Activated T-cell treated with anti-CD3 and anti-CD28 coated beads, Interleukin-2, amount 50 U/mL, for 72 hours (primary cell): Measurements from ENCODE around the gene PLD6. TPM values are rescaled to one million over a fixed set of nuclear protein-coding genes. Genes with fewer than 3 reads are reported as not detected.
A peak's percentile ranks its signal among the peaks of the same experiment; 100 is the strongest.

Experiments
- ATAC-seq, 2 donors: fragments of 150-1000 bp; cut with Tn5 transposase; replicated peaks in 1 of 2; 2 replicates each; pipeline ENCODE4 v1.10.0; 2021; ENCODE audit warnings: moderate library complexity in 2 of 2, mild to moderate bottlenecking in 1 of 2
- DNase-seq, 2 donors: peaks; one replicate each; pipeline ENCODE4 v3.0.0; 2021 to 2022; ENCODE audit warnings: mixed read lengths in 1 of 2
- H3K27ac Mint-ChIP-seq: one replicate; pipeline ENCODE4 v1.8.0; 2022; ENCODE audit warnings: mild to moderate bottlenecking, moderate library complexity, mixed read lengths
- H3K27me3 Mint-ChIP-seq: one replicate; pipeline ENCODE4 v1.8.0; 2022; ENCODE audit warnings: low read depth, mixed read lengths
- H3K36me3 Mint-ChIP-seq, 2 donors: one replicate each; pipeline ENCODE4 v1.8.0; 2022; ENCODE audit warnings: mixed read lengths in 2 of 2, mild to moderate bottlenecking in 1 of 2; ENCODE audit not compliant: insufficient read depth in 2 of 2
- H3K4me1 Mint-ChIP-seq: one replicate; pipeline ENCODE4 v1.8.0; 2022; ENCODE audit warnings: low read depth, mixed read lengths
- H3K4me3 Mint-ChIP-seq, 2 donors: one replicate each; pipeline ENCODE4 v1.8.0; 2022; ENCODE audit warnings: mild to moderate bottlenecking in 2 of 2, mixed read lengths in 2 of 2, moderate library complexity in 2 of 2
- H3K9me3 Mint-ChIP-seq, 2 donors: one replicate each; pipeline ENCODE4 v1.8.0; 2022; ENCODE audit warnings: mixed read lengths in 2 of 2
- total RNA-seq, 2 donors: library from RNA; stranded (reverse); gene quantifications; one replicate each; pipeline ENCODE4 v1.2.3, GENCODE V29; 2022

PLD6 gene
- total RNA-seq, 2 donors from 2014 or later = 6.8 to 8.0 TPM

GRCh38 chr17:17220529-17220928 is 14.4 kb upstream of the PLD6 start:
- H3K27me3 Mint-ChIP-seq = no peaks in the 10 kb centered on the region
- H3K4me3 Mint-ChIP-seq = no peak overlapping the region
- H3K27ac Mint-ChIP-seq = no peak overlapping the region
- H3K9me3 Mint-ChIP-seq = no peaks in the 10 kb centered on the region
- DNase-seq = no peak
- H3K36me3 Mint-ChIP-seq = peaks cover 9 to 23% of the 10 kb centered on the region in 2 donors
- ATAC-seq = no peak
- no peaks in the 10 kb centered on the region for H3K4me1 Mint-ChIP-seq

GRCh38 chr17:17217995-17218394 is 11.9 kb upstream of the PLD6 start:
- H3K9me3 Mint-ChIP-seq = no peaks in the 10 kb centered on the region
- DNase-seq (no peak), ATAC-seq (no peak)
- H3K27me3 Mint-ChIP-seq = no peaks in the 10 kb centered on the region
- H3K4me3 Mint-ChIP-seq = no peak overlapping the region
- H3K4me1 Mint-ChIP-seq = no peaks in the 10 kb centered on the region
- H3K36me3 Mint-ChIP-seq = peaks cover 2 to 14% of the 10 kb centered on the region in 2 donors
- no peak overlapping the region for H3K27ac Mint-ChIP-seq

- H3K36me3 Mint-ChIP-seq = peaks cover 0 to 14% of the 10 kb centered on the region in 2 donors
- H3K4me1 Mint-ChIP-seq = no peaks in the 10 kb centered on the region
- no peak for ATAC-seq
- peak overlapping the region; percentile 7 for H3K27ac Mint-ChIP-seq
- H3K27me3 Mint-ChIP-seq = no peaks in the 10 kb centered on the region
- H3K9me3 Mint-ChIP-seq = no peaks in the 10 kb centered on the region
- no peak overlapping the region for H3K4me3 Mint-ChIP-seq
- DNase-seq = no peak
These were observed 10.6 kb upstream of the PLD6 start for GRCh38 chr17:17216776-17217175.

GRCh38 chr17:17216236-17216635 is 10.1 kb upstream of the PLD6 start:
- ATAC-seq (no peak), DNase-seq (no peak)
- no peaks in the 10 kb centered on the region for H3K4me1 Mint-ChIP-seq
- no peaks in the 10 kb centered on the region for H3K27me3 Mint-ChIP-seq
- H3K27ac Mint-ChIP-seq = no peak overlapping the region
- no peak overlapping the region for H3K4me3 Mint-ChIP-seq
- H3K9me3 Mint-ChIP-seq = no peaks in the 10 kb centered on the region
- peaks cover 0 to 14% of the 10 kb centered on the region in 2 donors for H3K36me3 Mint-ChIP-seq

- H3K27me3 Mint-ChIP-seq = no peaks in the 10 kb centered on the region
- ATAC-seq = no peak
- no peak for DNase-seq
- peak overlapping the region; percentile 46 for H3K27ac Mint-ChIP-seq
- H3K4me1 Mint-ChIP-seq = no peaks in the 10 kb centered on the region
- H3K36me3 Mint-ChIP-seq = peaks cover 0 to 10% of the 10 kb centered on the region in 2 donors
- no peak overlapping the region for H3K4me3 Mint-ChIP-seq
- H3K9me3 Mint-ChIP-seq = no peaks in the 10 kb centered on the region
These were observed 9.4 kb upstream of the PLD6 start for GRCh38 chr17:17215575-17215974.

GRCh38 chr17:17214646-17215436 is 8.7 kb upstream of the PLD6 start:
- Mint-ChIP-seq H3K9me3 (no peaks in the 10 kb centered on the region), H3K4me3 (no peak overlapping the region), H3K4me1 (no peaks in the 10 kb centered on the region), H3K27me3 (no peaks in the 10 kb centered on the region), H3K27ac (no peak overlapping the region), H3K36me3 (peaks cover 0 to 10% of the 10 kb centered on the region in 2 donors)
- ATAC-seq (no peak), DNase-seq (no peak)

GRCh38 chr17:17213775-17214174 is 7.6 kb upstream of the PLD6 start:
- Mint-ChIP-seq H3K4me3 (no peak overlapping the region), H3K4me1 (no peaks in the 10 kb centered on the region), H3K9me3 (no peaks in the 10 kb centered on the region), H3K27ac (no peak overlapping the region), H3K36me3 (peaks cover 0 to 10% of the 10 kb centered on the region in 2 donors), H3K27me3 (no peaks in the 10 kb centered on the region)
- ATAC-seq = no peak
- no peak for DNase-seq

GRCh38 chr17:17207998-17208397 is 1.9 kb upstream of the PLD6 start:
- H3K27me3 Mint-ChIP-seq = no peaks in the 10 kb centered on the region
- H3K4me1 Mint-ChIP-seq = peaks cover 17% of the 10 kb centered on the region
- no peak overlapping the region for H3K27ac Mint-ChIP-seq
- DNase-seq (no peak), ATAC-seq (no peak)
- H3K4me3 Mint-ChIP-seq = no peak overlapping the region
- no peaks in the 10 kb centered on the region for H3K9me3 Mint-ChIP-seq
- H3K36me3 Mint-ChIP-seq = no peaks in the 10 kb centered on the region

GRCh38 chr17:17206913-17207335 is 791 bp upstream of the PLD6 start:
- Mint-ChIP-seq H3K27ac (no peak overlapping the region), H3K36me3 (peaks cover 0 to 1% of the 10 kb centered on the region in 2 donors), H3K4me1 (peaks cover 17% of the 10 kb centered on the region), H3K9me3 (no peaks in the 10 kb centered on the region), H3K4me3 (peak overlapping the region; percentile 39 to 73), H3K27me3 (no peaks in the 10 kb centered on the region)
- no peak for ATAC-seq
- DNase-seq = no peak

- Mint-ChIP-seq H3K27me3 (no peaks in the 10 kb centered on the region), H3K9me3 (no peaks in the 10 kb centered on the region)
These were observed 587 bp downstream of the PLD6 start for GRCh38 chr17:17205368-17206123.

GRCh38 chr17:17204635-17205231 is 1.4 kb downstream of the PLD6 start:
- Mint-ChIP-seq H3K27ac (peak overlapping the region; percentile 52), H3K9me3 (no peaks in the 10 kb centered on the region)
- DNase-seq = no peak

More at GRCh38 chr17:17205368-17206123, 587 bp downstream of the PLD6 start:
- peak overlapping the region; percentile 90 for H3K4me3 Mint-ChIP-seq
- peaks cover 17% of the 10 kb centered on the region for H3K4me1 Mint-ChIP-seq
- H3K36me3 Mint-ChIP-seq = peaks cover 0 to 1% of the 10 kb centered on the region in 2 donors
- DNase-seq (peak; percentile 76), ATAC-seq (peak; percentile 55 to 58)
- H3K27ac Mint-ChIP-seq = peak overlapping the region; percentile 52

GRCh38 chr17:17204041-17204591 is 2.0 kb downstream of the PLD6 start:
- H3K27ac Mint-ChIP-seq = peak overlapping the region; percentile 75
- DNase-seq (no peak), ATAC-seq (no peak)
- peak overlapping the region; percentile 90 for H3K4me3 Mint-ChIP-seq
- H3K4me1 Mint-ChIP-seq = peaks cover 17% of the 10 kb centered on the region
- H3K9me3 Mint-ChIP-seq = no peaks in the 10 kb centered on the region
- H3K36me3 Mint-ChIP-seq = peaks cover 1 to 5% of the 10 kb centered on the region in 2 donors
- H3K27me3 Mint-ChIP-seq = no peaks in the 10 kb centered on the region

More at GRCh38 chr17:17204635-17205231, 1.4 kb downstream of the PLD6 start:
- peaks cover 17% of the 10 kb centered on the region for H3K4me1 Mint-ChIP-seq
- peak overlapping the region; percentile 90 for H3K4me3 Mint-ChIP-seq
- ATAC-seq = no peak
- H3K36me3 Mint-ChIP-seq = peaks cover 1 to 3% of the 10 kb centered on the region in 2 donors
- no peaks in the 10 kb centered on the region for H3K27me3 Mint-ChIP-seq
